Muscle layer of colon (tissue), 2 donors: ENCODE results near the gene SAMD4A.
"Not testable (repeated sequence)": the region's sequence is repeated elsewhere in the genome, so short reads cannot be mapped to it uniquely, and the experiment has no call there.

Experiments
- H3K27ac ChIP-seq: one replicate; pipeline ENCODE4 v1.7.0; 2013; ENCODE audit warnings: low read depth, mild to moderate bottlenecking, low read length, moderate library complexity
- H3K27me3 ChIP-seq, 2 donors: one replicate each; pipeline ENCODE4 v1.7.0; 2013; ENCODE audit warnings: low read length in 2 of 2, mild to moderate bottlenecking in 2 of 2; ENCODE audit not compliant: insufficient read depth in 2 of 2, control insufficient read depth in 1 of 2
- H3K36me3 ChIP-seq: one replicate; pipeline ENCODE4 v1.7.0; 2013; ENCODE audit warnings: mild to moderate bottlenecking, low read length; ENCODE audit not compliant: insufficient read depth
- H3K4me1 ChIP-seq: one replicate; pipeline ENCODE4 v1.7.0; 2013; ENCODE audit warnings: mild to moderate bottlenecking, low read length; ENCODE audit not compliant: insufficient read depth
- H3K4me3 ChIP-seq, 2 donors: one replicate each; pipeline ENCODE4 v1.7.0; 2013; ENCODE audit warnings: low read length in 2 of 2, low read depth in 1 of 2, mild to moderate bottlenecking in 1 of 2, moderate library complexity in 1 of 2
- H3K9ac ChIP-seq: one replicate; pipeline ENCODE4 v1.7.0; 2013; ENCODE audit warnings: low read length
- H3K9me3 ChIP-seq: one replicate; pipeline ENCODE4 v1.7.0; 2013; ENCODE audit warnings: mild to moderate bottlenecking, low read length
- donor health status: abdominal sarcoma.
- donor health status: Adenocarcinoma of cecum.

The SAMD4A gene

DNA sequence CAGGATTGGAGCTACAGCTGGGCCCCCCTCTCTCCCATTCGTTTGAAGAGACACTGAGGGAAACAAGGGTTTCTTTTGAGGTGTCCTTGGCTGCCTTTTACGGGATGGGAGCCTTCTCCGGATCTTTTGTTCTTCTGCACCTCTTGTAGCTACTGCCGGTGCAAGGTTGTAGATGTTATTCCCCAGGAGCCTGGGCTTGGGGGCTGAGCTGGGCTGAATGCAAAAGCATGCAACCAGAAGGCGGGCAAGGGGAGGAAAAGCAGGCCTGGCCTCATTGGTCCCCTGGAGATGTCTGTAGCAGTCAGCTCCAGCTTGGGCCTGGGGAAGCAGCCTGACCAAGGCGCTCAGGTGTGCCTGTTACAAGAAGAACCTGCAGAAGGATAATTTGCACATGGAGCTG, 225.4 kb downstream of the SAMD4A start:
- Histone ChIP-seq H3K9ac (no peak overlapping the region), H3K9me3 (no peaks in the 10 kb centered on the region), H3K27ac (no peak overlapping the region), H3K27me3 (no peaks in the 10 kb centered on the region), H3K4me3 (no peak overlapping the region), H3K4me1 (no peaks in the 10 kb centered on the region), H3K36me3 (peaks cover 32% of the 10 kb centered on the region)

DNA sequence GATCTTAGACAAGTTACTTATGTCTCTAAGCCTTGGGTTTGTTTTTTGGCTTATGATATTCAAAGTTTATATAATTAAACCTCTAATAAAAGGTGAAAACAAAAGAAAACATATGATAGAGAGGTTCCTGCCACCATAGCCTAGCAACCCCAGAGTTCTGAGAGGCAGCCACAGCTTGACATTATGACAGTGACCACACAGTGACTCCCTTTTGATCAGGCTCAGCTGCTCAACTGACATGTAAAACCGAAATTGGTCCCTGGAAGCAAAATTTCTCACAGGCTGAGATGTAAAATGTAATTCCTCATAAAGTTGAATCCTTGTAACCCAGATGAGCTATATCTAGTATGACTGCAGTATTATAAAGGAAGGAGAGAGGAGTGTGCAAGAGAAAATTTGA, 227.2 kb downstream of the SAMD4A start:
- Histone ChIP-seq H3K4me1 (no peaks in the 10 kb centered on the region), H3K27ac (no peak overlapping the region), H3K9ac (no peak overlapping the region), H3K9me3 (no peaks in the 10 kb centered on the region), H3K4me3 (no peak overlapping the region), H3K27me3 (no peaks in the 10 kb centered on the region), H3K36me3 (peaks cover 20% of the 10 kb centered on the region)

DNA sequence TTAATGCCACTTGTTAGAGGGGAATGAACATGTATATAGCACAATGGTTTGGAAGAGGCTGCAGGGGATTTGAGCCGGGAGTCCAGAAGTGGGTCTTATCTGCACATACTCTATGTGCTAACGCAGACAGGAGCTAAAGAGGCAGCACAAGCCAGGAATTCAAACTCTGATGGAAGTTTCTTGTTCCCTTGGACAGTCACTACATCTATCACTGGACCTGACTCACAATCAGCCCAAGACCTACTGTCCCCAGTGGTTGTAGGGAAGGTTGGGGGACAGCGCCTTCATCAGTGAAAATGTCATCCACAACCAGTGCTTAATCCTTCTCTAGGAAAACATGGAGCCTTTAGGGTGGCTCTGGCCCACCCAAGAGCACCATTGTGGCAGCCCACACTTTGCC, 227.9 kb downstream of the SAMD4A start:
- Histone ChIP-seq H3K4me1 (no peaks in the 10 kb centered on the region), H3K9me3 (no peaks in the 10 kb centered on the region), H3K27me3 (no peaks in the 10 kb centered on the region), H3K4me3 (no peak overlapping the region), H3K27ac (no peak overlapping the region), H3K9ac (no peak overlapping the region), H3K36me3 (peaks cover 14% of the 10 kb centered on the region)

DNA sequence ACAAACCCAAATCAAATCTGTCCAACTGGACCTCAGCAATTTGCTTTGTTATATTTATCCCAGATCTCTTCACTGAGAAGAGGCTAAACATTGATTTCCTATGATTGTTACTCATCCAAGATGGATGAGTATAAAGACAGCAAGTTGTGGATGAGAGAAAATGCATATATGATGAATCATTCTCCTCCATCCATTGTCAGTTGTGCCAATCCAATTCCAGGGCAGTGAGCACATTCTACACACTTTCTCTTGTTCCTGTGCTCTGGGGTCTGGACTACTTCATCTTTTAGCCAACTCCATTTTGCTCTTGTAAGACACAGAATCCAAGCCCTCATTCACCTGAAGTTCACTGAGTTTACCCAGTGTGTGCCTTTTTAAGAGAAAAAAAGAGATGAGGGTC, 230.0 kb downstream of the SAMD4A start:
- Histone ChIP-seq H3K4me3 (no peak overlapping the region), H3K27ac (no peak overlapping the region), H3K27me3 (no peaks in the 10 kb centered on the region), H3K36me3 (no peaks in the 10 kb centered on the region), H3K9ac (no peak overlapping the region), H3K4me1 (no peaks in the 10 kb centered on the region), H3K9me3 (no peaks in the 10 kb centered on the region)

DNA sequence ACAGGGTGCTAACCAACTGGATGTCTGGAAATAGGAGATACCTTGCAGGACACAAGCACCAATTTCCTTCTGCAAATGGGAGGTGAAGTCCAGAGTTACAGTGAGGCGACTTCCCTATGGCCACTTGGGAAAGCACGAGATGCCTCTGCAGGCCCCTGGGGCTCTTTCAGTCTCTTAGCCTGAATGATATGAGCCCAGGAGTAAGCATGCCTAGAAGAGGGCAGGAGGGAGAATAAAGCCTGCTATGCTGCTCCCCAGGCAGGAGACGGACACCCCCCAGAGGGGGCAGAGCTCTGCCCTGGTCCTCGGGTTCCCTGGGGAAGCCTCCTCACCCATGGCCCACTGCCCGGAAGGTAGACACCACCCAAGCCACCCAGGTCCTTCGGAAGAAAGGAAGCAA, 230.6 kb downstream of the SAMD4A start:
- Histone ChIP-seq H3K9me3 (no peaks in the 10 kb centered on the region), H3K4me1 (no peaks in the 10 kb centered on the region), H3K27ac (no peak overlapping the region), H3K27me3 (no peaks in the 10 kb centered on the region), H3K36me3 (no peaks in the 10 kb centered on the region), H3K9ac (no peak overlapping the region), H3K4me3 (no peak overlapping the region)

DNA sequence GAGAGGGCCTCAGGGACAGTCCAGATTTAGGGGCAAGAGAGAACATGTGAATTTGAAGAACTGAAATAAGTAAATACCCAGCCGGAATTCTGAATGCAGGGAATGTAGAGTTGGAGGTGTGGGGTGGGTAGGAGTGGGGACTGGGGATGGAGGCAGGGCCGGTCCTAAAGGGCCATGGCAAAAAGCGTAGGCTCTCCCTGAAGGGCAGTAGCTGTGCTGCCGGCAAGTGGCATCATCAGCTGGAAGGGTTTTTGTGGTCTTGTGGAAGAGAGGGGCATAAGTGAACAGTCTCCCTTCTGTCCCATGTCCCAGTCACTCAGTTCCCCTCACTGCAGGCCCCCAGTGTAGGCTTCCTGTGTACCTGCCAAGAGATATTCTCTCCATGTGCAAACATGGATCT, 231.1 kb downstream of the SAMD4A start:
- H3K27ac ChIP-seq = no peak overlapping the region
- no peak overlapping the region for H3K4me3 ChIP-seq
- no peak overlapping the region for H3K9ac ChIP-seq
- H3K27me3 ChIP-seq = no peaks in the 10 kb centered on the region
- no peaks in the 10 kb centered on the region for H3K36me3 ChIP-seq
- no peaks in the 10 kb centered on the region for H3K4me1 ChIP-seq
- H3K9me3 ChIP-seq = no peaks in the 10 kb centered on the region

DNA sequence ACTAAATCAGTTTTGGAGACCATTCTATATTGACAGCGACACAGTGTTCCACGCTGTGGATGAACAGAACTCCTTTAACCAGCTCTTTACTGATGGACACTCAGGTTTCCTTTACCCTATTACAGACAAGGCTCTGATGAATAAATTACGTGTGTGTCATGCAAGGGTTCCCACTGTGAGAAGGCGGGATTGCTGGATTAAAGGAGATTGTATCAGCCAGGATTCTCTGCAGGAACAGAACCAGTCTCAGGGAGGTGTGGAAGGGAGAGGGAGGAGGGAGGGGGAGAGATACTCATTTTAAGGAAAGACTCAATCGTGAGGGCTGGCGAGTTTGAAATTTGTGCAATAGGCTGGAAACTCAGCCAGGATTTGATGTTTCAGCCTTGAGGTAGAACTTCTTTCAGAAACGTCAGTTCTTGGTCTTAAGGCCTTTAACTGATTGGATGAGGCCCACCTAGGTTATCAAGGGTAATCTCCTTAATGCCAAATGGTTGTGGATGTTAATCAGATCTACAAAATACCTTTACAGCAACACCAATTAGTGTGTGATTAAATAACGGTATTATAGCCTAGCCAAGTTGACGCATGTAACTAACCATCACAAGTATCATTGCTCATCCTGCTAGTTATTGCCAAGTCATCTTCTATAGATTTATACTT, 231.7 kb downstream of the SAMD4A start:
- Histone ChIP-seq H3K27ac (no peak overlapping the region), H3K9ac (no peak overlapping the region), H3K36me3 (no peaks in the 10 kb centered on the region), H3K4me3 (no peak overlapping the region), H3K27me3 (no peaks in the 10 kb centered on the region), H3K4me1 (no peaks in the 10 kb centered on the region), H3K9me3 (no peaks in the 10 kb centered on the region)

DNA sequence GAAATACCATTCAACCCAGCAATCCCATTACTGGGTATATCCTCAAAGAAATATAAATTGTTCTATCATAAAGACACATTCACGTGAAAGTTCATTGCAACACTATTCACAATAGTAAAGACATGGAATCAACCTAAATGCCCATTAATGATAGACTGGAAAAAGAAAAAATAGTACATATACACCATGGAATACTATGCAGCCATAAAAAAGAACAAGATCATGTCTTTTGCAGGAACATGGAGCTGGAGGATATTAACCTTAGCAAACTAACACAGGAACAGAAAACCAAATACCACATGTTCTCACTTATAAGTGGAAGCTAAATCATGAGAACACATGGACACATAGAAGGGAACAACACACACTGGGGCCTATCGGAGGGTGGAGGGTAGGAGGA, 234.6 kb downstream of the SAMD4A start:
- H3K27me3 ChIP-seq, H3K36me3 ChIP-seq, H3K9ac ChIP-seq, H3K9me3 ChIP-seq, H3K4me1 ChIP-seq, H3K27ac ChIP-seq, H3K4me3 ChIP-seq: not testable (repeated sequence)

DNA sequence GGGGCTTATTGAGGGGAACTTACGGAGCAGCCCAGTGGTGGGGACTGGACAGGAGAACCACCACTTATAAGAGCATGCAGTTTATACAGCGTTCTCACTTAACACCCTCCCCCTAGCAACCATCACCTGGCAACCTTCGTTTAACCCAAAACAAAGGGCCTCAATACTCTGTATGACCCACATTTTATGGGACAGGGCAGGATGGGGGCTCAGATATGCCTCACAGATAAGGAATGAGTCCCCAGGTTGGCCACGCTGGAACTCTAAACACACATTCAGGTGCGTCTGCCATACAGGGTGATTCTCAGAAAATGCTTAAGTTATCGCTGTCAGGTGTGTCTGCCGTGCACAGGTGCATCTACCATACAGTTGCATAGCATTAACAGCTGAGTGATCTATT, 236.5 kb downstream of the SAMD4A start:
- Histone ChIP-seq H3K27ac (no peak overlapping the region), H3K36me3 (no peaks in the 10 kb centered on the region), H3K9me3 (no peaks in the 10 kb centered on the region), H3K27me3 (no peaks in the 10 kb centered on the region), H3K4me3 (no peak overlapping the region), H3K4me1 (no peaks in the 10 kb centered on the region), H3K9ac (no peak overlapping the region)

DNA sequence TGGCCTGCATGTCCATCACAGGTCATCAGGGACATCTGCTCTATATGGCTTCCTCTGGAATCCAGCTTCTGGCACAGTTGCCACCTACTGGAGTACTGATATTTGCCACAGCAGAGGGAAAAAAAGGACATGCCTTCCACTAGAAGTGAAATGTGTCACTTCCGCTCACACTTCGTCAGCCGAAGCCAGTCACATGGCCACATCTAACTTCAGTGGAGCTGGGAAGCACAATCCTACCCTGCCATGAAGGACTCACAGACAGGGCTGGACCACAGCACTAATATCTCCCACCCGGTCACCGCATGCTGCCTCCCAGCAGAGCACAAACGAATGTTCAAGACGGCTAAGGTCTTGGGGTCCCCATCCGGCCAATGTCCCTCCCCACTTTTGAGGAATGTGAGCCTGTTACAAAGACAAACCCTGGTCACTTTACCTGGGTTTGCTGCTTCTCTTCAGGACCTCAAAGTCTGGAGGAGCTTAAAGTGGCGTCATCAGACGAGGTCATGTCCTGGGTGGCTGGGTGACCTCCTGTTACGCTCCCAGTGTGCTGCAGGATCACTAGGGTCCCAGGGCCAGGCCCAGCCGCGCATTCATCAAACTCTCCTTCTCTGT, 237.1 kb downstream of the SAMD4A start:
- Histone ChIP-seq H3K4me3 (no peak overlapping the region), H3K9me3 (no peaks in the 10 kb centered on the region), H3K36me3 (no peaks in the 10 kb centered on the region), H3K9ac (no peak overlapping the region), H3K27me3 (no peaks in the 10 kb centered on the region), H3K4me1 (no peaks in the 10 kb centered on the region), H3K27ac (no peak overlapping the region)

DNA sequence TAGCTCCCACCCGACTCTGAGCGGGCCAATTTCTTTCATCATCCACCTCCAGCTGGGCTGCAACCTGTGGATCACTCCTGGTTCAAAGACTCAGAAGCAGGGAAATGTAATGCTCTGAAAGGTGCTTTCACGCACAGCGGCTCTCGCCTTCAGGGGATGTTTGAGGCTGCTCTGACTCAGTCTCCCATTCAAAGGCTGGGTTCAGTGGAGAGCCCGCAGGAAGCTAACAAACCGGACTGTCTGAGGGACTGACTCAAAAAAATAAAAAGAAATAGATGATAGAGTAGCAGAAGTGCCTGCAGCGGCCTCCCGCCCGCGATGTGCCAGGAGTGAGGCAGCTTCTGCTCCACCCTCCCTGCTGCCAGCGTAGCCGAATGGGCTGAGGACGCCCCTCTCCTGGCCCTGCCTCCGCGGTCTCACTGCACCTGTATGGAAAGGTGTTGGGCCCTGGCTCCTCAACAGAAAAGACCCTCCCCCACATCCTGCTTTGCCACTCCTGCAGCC, 237.7 kb downstream of the SAMD4A start:
- Histone ChIP-seq H3K4me1 (no peaks in the 10 kb centered on the region), H3K9me3 (no peaks in the 10 kb centered on the region), H3K36me3 (no peaks in the 10 kb centered on the region), H3K27ac (no peak overlapping the region), H3K4me3 (no peak overlapping the region), H3K9ac (no peak overlapping the region), H3K27me3 (no peaks in the 10 kb centered on the region)

DNA sequence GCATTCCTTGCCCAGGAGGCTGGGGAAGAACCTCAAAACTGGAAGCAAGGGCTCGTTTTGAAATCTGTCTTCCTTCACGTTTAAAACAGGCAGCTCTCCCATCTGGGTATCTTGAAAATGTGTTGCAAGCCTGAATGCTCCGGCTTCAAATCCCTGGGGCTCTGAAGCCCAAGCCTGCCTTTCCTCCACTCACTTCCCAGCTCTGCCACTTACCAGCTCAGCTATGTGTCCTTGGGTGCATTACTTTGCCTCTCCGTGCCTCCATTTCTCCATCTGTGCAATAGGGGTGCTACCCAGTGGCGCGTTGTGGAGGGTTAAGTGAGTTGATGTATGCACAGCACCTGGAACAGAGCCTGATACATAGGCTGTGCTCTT, 238.1 kb downstream of the SAMD4A start:
- no peaks in the 10 kb centered on the region for H3K9me3 ChIP-seq
- no peaks in the 10 kb centered on the region for H3K36me3 ChIP-seq
- no peaks in the 10 kb centered on the region for H3K27me3 ChIP-seq
- H3K9ac ChIP-seq = no peak overlapping the region
- H3K27ac ChIP-seq = no peak overlapping the region
- no peak overlapping the region for H3K4me3 ChIP-seq
- H3K4me1 ChIP-seq = no peaks in the 10 kb centered on the region
